ENCODE results near the gene ZFR2. TPM values are rescaled to one million over a fixed set of nuclear protein-coding genes. Genes with fewer than 3 reads are reported as not detected.

Gene ZFR2
- total and polyA plus RNA-seq, 2 of the 8 experiments (the other 6 are each of a cell fraction or from before 2014, with no cell fraction given): 14.5 to 28.4 TPM

GRCh38 chr19:3910105-3910504 is 41.3 kb upstream of the ZFR2 start:
- TF ChIP-seq POLR2AphosphoS5 (IDR thresholded peaks at IDR 0.05; ENCODE audit: low read depth, low read length) (no peak), HDAC2 (IDR thresholded peaks at IDR 0.05; ENCODE audit: borderline replicate concordance in 1 of 2, low read depth in 2 of 2, low read length in 2 of 2) (peak in 1 of 2 experiments; percentile 62; a peak in 1 of 4 replicates), KDM1A (IDR thresholded peaks at IDR 0.05; ENCODE audit: borderline replicate concordance, low read length) (peak; percentile 95)
- H3K4me1 ChIP-seq (replicated peaks in 1 of 4; ENCODE audit: control insufficient read depth in 3 of 4, insufficient read depth in 4 of 4, low read length in 3 of 4): no peaks in the 10 kb centered on the region
- H3K36me3 ChIP-seq (ENCODE audit: control insufficient read depth in 2 of 4, insufficient read depth in 4 of 4, low read length in 3 of 4): peaks cover 7 to 43% (median 27%) of the 10 kb centered on the region in 4 experiments
- no peaks in the 10 kb centered on the region for H3K79me2 ChIP-seq (ENCODE audit: control insufficient read depth in 1 of 2, insufficient read depth in 2 of 2, low read length in 2 of 2)
- H4K8ac ChIP-seq (ENCODE audit: extremely low read depth, insufficient read depth, low read length): no peak overlapping the region
- no peak overlapping the region for H3K9ac ChIP-seq (replicated peaks in 1 of 4; ENCODE audit: extremely low read depth in 1 of 4, low read depth in 3 of 4, low read length in 3 of 4)
- peaks cover 11 to 16% of the 10 kb centered on the region in 2 experiments for H3K9me3 ChIP-seq (ENCODE audit: insufficient read depth in 2 of 2, low read depth in 1 of 2, low read length in 1 of 2)
- H3K23me2 ChIP-seq (ENCODE audit: low read depth, low read length): no peaks in the 10 kb centered on the region
- H3K4ac ChIP-seq (replicated peaks; ENCODE audit: insufficient read length, low read depth, low read length): no peak overlapping the region
- no peak overlapping the region for H2BK12ac ChIP-seq (ENCODE audit: low read depth, low read length)
- no peak overlapping the region for H2BK5ac ChIP-seq (ENCODE audit: low read depth, low read length)
- H4K91ac ChIP-seq (replicated peaks; ENCODE audit: insufficient read length, low read length): no peak overlapping the region
- CTCF ChIA-PET (ENCODE audit: partially characterized antibody): no interaction called here
- no peak overlapping the region for H2AFZ ChIP-seq (ENCODE audit: low read length)
- no peak overlapping the region for H3K4me2 ChIP-seq (ENCODE audit: insufficient read depth in 1 of 2, low read depth in 2 of 2, low read length in 2 of 2)
- H3K27me3 ChIP-seq (replicated peaks in 1 of 4; ENCODE audit: control insufficient read depth in 3 of 4, extremely low read depth in 1 of 4, insufficient read depth in 3 of 4, low read length in 3 of 4): no peaks in the 10 kb centered on the region
- peaks cover 0 to 3% of the 10 kb centered on the region in 2 experiments for H4K20me1 ChIP-seq (replicated peaks in 1 of 2; ENCODE audit: control insufficient read depth in 1 of 2, insufficient read depth in 2 of 2, low read length in 2 of 2)
- no peak overlapping the region for H2BK20ac ChIP-seq (ENCODE audit: low read length)
- H3K18ac ChIP-seq (ENCODE audit: extremely low read depth, low read length): no peak overlapping the region
- FAIRE-seq (no peak), DNase-seq (ENCODE audit: low read depth in 1 of 2, low spot score in 2 of 2) (no peak)
- H3K27ac ChIP-seq (ENCODE audit: low read depth, low read length): no peak overlapping the region
- no peak overlapping the region for H3K56ac ChIP-seq (replicated peaks; ENCODE audit: insufficient read length, low read depth, low read length)
- no peak overlapping the region for H2BK15ac ChIP-seq (ENCODE audit: low read length)
- WGBS, 2 experiments (ENCODE audit: extremely low coverage in 1 of 2, insufficient coverage in 1 of 2, insufficient read length in 1 of 2, insufficient replicate concordance in 2 of 2, low coverage in 1 of 2, low lambda C conversion rate in 2 of 2, missing lambda C conversion rate in 1 of 2): 94% methylated on average over 1 of the region's 1 CpG; no CpG with 5 or more reads in 1 of the 2 experiments
- H4K5ac ChIP-seq (ENCODE audit: insufficient read length, low read depth, low read length): no peak overlapping the region
- H3K4me3 ChIP-seq (ENCODE audit: extremely low read depth in 1 of 4, insufficient read depth in 2 of 4, low read depth in 3 of 4, low read length in 4 of 4): no peak overlapping the region
- no peak overlapping the region for H2BK120ac ChIP-seq (replicated peaks; ENCODE audit: low read depth, low read length)
- POLR2A ChIA-PET (ENCODE audit: partially characterized antibody): interaction anchor here (1.1 kb wide), 1 partner anchor 19 kb away, joined by 4 read pairs; no protein-coding TSS in a partner anchor
- no peak overlapping the region for H3K14ac ChIP-seq (ENCODE audit: insufficient read length)
- no peaks in the 10 kb centered on the region for H3K79me1 ChIP-seq (ENCODE audit: low read depth, low read length)
- no peak overlapping the region for H2AK5ac ChIP-seq (ENCODE audit: low read depth, low read length)
- no peak overlapping the region for H3K23ac ChIP-seq (ENCODE audit: insufficient read length)

Data from H1 (cell line).